ENCODE data around the gene JMY.

Gene JMY

DNA sequence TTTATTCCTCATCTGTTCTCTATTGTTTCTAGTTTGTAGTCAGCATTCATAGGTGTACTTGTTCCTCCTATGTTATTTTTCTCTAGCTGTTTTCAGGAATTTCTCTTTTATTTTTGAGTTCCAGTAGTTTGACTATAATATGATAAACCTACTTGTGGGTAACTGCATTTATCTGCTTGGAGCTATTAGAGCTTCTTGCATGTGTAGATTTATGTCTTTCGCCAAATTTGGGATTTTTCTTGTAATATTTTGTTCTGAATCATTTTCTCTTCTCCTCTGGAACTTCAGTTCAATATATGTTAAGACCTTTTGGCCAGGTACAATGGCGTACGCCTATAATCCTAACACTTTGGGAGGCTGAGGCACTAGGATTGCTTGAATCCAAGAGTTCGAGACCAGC is 37.4 kb downstream of the JMY start:
- in situ Hi-C loops (cut with MboI; ENCODE audit: low pct_unique_long_range_greater_than_20kb, low sequenced_read_pairs): no loop called here
- DNase-seq: no peak

- in situ Hi-C loops (cut with MboI; ENCODE audit: low pct_unique_long_range_greater_than_20kb, low sequenced_read_pairs): no loop called here
- no peak for DNase-seq
These were observed 48.9 kb downstream of the JMY start for GRCh38 chr5:79284846-79285245.

DNA sequence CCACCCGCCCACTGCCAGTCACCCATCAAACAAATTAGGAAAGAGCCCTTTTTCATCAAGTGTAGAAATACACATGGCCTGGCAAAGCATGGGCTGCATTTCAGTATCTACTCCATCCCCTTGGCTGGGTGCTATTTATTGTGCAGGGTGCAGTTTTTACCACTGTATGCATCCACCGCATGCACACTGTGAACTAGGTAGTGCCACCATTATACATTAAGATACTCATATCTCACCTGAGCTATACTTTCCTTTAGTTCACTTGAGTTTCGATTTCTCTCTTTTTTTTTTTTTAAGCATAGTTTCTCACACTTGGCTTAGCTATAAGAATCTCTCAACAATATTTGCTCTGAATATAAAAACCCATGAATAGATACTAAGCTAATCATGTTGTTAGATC is 49.4 kb downstream of the JMY start:
- in situ Hi-C loops (cut with MboI; ENCODE audit: low pct_unique_long_range_greater_than_20kb, low sequenced_read_pairs): no loop called here
- DNase-seq: no peak

DNA sequence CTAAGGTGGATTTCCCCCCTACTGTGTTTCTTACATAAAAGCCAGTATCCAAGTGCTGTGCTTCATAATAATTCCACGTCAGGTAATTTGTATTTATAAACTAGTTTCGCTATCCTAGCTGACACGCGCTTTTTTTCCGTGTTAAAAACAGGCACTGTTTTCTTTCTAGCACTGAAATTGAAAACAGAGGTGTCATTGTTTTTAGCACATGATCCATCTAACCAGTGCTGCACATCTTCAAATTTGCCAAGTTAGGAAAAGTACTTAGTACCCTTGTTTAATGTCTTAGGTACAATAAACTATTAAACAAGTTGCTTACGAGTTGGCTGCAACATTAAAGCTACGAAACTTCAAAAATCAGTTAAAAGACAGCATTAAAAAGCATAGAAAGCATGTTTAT is 49.9 kb downstream of the JMY start:
- DNase-seq: no peak
- in situ Hi-C loops (cut with MboI; ENCODE audit: low pct_unique_long_range_greater_than_20kb, low sequenced_read_pairs): no loop called here

DNA sequence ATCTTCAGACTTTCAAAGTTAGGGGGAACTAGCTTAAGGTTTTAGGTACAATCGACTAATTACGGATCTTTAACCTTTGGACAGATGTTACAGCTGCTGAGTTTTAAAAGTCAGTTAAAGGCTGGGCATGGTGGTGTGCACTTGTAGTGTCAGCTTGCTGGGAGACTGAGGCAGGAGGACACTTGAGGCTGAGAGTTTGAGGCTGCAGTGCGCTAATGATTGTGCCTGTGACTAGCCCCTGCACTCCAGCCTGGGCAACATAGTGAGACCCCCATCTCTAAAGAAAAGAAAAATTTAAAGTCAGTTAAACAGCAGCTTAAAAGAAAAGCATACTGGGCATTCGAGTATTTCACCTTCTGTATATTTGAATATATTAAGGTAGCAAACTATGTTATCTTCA is 51.4 kb downstream of the JMY start:
- in situ Hi-C loops (cut with MboI; ENCODE audit: low pct_unique_long_range_greater_than_20kb, low sequenced_read_pairs): no loop called here
- no peak for DNase-seq

GRCh38 chr5:79287907-79288306 is 52.0 kb downstream of the JMY start:
- DNase-seq: no peak
- in situ Hi-C loops (cut with MboI; ENCODE audit: low pct_unique_long_range_greater_than_20kb, low sequenced_read_pairs): no loop called here

DNA sequence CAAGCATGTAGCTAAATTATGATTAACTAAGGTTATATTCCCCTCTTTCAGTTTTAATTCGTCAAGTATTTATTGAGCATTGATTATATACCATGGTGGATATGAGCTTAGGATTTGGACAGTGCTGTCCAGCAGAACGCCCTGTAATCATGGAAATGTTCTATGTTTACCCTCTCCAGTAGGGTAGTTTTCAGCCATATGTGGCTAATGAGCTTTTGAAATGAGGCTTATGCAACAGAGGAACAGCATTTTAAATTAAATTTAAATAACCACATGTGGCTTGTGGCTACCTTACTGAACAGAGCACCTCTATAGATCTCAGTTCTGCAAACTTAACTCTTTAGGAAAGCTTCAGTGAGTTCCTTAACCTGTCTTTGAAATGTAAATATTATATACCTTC is 59.1 kb downstream of the JMY start:
- DNase-seq: no peak
- in situ Hi-C loops (cut with MboI; ENCODE audit: low pct_unique_long_range_greater_than_20kb, low sequenced_read_pairs): no loop called here

DNA sequence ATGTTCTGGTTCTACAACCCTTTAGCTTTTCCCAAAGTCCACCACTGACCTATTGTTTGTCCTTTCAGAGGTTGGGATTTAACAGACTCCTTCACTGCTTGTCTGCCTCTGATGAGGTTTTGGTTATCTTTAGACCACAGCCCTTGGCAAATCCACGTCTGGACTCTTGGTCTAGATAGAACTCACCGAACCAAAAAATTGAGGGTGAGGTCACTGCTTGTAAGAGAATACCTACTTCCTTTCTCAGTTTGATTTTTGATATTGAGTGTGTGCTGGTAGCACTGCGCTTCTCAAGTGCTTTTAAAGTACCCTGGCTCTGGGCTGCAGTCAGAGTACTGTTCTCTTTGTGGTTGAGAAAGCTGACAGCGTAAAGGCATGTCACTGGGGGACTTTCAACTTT is 61.7 kb downstream of the JMY start:
- peak; percentile 4 for DNase-seq
- in situ Hi-C loops (cut with MboI; ENCODE audit: low pct_unique_long_range_greater_than_20kb, low sequenced_read_pairs): no loop called here

GRCh38 chr5:79301046-79301712 is 65.2 kb downstream of the JMY start:
- DNase-seq: peak; percentile 35
- in situ Hi-C loops (cut with MboI; ENCODE audit: low pct_unique_long_range_greater_than_20kb, low sequenced_read_pairs): no loop called here

GRCh38 chr5:79302454-79302853 is 66.5 kb downstream of the JMY start:
- in situ Hi-C loops (cut with MboI; ENCODE audit: low pct_unique_long_range_greater_than_20kb, low sequenced_read_pairs): no loop called here
- no peak for DNase-seq

DNA sequence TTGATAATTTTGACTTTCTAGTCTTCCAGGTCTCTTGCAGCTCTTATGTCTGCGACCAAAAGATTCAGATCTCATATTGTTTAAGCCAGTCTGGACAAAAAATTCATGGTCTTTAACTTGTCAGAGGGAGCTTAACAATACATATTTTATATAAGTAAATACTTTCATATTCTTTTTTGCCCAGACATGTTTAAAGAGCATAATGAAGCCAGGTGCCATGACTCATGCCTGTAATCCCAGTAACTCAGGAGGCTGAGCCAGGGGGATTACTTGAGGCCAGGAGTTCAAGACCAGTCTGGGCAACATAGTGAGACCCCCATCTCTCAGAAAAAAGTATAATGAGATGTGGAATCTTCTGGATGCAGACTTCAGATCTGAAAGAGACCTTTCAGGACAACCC is 69.8 kb downstream of the JMY start:
- DNase-seq: no peak
- in situ Hi-C loops (cut with MboI; ENCODE audit: low pct_unique_long_range_greater_than_20kb, low sequenced_read_pairs): no loop called here

DNA sequence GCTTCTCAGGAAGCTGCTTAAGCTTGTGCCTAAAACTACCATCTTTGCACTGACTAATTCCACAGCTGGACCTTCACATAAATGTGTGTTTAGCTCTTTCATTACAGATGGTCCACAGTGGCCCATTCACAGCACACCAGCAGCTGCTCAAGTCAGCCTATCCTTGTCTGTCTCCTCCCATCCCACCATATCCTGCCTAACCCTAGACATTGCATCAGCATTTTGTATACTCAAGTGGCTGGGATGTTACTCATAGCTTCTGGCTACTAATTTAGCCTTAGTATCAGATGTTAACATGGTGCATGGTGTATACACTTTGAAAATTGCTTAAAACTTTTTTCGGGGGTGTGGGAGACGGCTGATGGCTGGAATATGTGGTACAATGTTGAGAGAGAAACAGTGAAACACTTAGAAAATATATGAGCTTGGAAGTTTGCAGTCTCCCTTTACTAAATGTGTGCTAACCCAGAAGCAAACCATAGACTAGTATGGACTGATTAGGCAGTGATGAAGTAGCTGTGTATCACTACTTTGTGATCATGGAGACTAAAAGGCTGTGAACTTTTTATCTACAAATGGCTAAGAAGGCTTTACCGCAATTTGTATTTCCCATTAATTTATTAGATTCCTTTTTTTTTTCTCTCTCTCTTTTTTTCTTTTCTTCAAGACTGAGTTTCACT is 83.1 kb downstream of the JMY start:
- DNase-seq: no peak
- in situ Hi-C loops (cut with MboI; ENCODE audit: low pct_unique_long_range_greater_than_20kb, low sequenced_read_pairs): no loop called here

DNA sequence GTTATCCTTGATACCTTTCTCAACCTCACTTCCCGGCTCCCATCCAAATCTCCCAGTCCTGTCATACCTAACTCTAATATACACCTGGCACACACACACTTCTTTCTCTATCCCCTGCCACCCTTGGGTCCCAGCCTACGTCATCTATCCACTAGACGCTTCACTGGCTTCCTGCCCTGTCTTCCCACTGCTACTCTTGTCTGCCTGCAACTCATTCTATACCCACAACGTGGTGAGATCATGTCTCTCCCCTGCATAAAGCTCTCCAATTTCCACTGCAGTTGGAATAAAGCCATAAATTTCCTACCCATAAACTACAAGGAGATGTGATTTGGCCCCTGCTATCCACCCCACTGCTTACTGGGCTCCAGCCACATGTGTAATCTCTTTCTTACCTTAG is 93.5 kb downstream of the JMY start:
- in situ Hi-C loops (cut with MboI; ENCODE audit: low pct_unique_long_range_greater_than_20kb, low sequenced_read_pairs): no loop called here
- no peak for DNase-seq

- in situ Hi-C loops (cut with MboI; ENCODE audit: low pct_unique_long_range_greater_than_20kb, low sequenced_read_pairs): no loop called here
- DNase-seq: no peak
These were observed 94.1 kb downstream of the JMY start for GRCh38 chr5:79330071-79330470.

GRCh38 chr5:79333852-79334557 is 98.1 kb downstream of the JMY start:
- no peak for DNase-seq
- in situ Hi-C loops (cut with MboI; ENCODE audit: low pct_unique_long_range_greater_than_20kb, low sequenced_read_pairs): no loop called here

- no peak for DNase-seq
- in situ Hi-C loops (cut with MboI; ENCODE audit: low pct_unique_long_range_greater_than_20kb, low sequenced_read_pairs): no loop called here
These were observed 110.5 kb downstream of the JMY start for GRCh38 chr5:79346420-79346824.

DNA sequence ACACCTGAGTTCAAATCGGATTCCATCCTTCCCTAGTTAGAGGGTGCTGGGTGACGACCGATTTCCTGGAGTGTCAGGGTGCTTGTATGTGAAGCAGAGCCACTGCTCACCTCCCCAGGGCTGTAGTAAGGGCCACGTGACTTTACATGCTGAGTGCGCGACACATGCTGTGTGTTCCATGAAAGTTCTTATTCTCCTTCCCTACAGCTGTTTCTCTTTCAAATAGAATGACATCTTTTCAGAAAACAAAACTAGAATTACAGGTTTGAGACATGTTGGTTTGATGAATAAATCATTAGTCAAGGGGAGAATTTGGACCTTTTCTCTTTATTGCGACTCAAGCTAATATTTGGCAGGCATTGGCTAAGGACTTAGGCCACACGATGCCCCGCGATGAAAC is 113.1 kb downstream of the JMY start:
- in situ Hi-C loops (cut with MboI; ENCODE audit: low pct_unique_long_range_greater_than_20kb, low sequenced_read_pairs): no loop called here
- DNase-seq: no peak

- in situ Hi-C loops (cut with MboI; ENCODE audit: low pct_unique_long_range_greater_than_20kb, low sequenced_read_pairs): no loop called here
- no peak for DNase-seq
These were observed 114.0 kb downstream of the JMY start for GRCh38 chr5:79349881-79350280.

- in situ Hi-C loops (cut with MboI; ENCODE audit: low pct_unique_long_range_greater_than_20kb, low sequenced_read_pairs): no loop called here
- DNase-seq: no peak
These were observed 121.5 kb downstream of the JMY start for GRCh38 chr5:79357398-79357797.

Data from KBM-7 (cell line).